K562 (cell line): ENCODE measurements around the gene ST14. TPM values are rescaled to one million over a fixed set of nuclear protein-coding genes. Genes with fewer than 3 reads are reported as not detected.

ENCODE experiments used
- ATAC-seq: fragments of 200-7000 bp; cut with Tn5 transposase; 3 replicates; pipeline ENCODE4 v1.9.1; 2020; ENCODE audit warnings: moderate library complexity
- BruUV-seq: library from RNA; stranded (reverse); fragments of 400-500 nt; replicated peaks from 2 replicates; lab custom pipeline; 2021; lab: Mats Ljungman, UMichigan
- CTCF ChIA-PET: fragments of 300-600 bp; formaldehyde crosslinking; extraction: SDS; loops from one replicate; lab custom pipeline; 2021; ENCODE audit warnings: low intra/inter-chr PET ratio; lab: Yijun Ruan, JAX
- POLR2A ChIA-PET: fragments of 300-600, 350-650 bp; sonication (Branson Sonifier 250); formaldehyde crosslinking; extraction: SDS; loops from one replicate; lab custom pipeline; 2021; ENCODE audit warnings: antibody characterized with exemption, inconsistent platforms; lab: Yijun Ruan, JAX
- DNase-seq, 4 experiments: peaks; one replicate each; pipeline versions ENCODE4 v3.0.0 to v3.0.0-alpha.2; 2011 to 2018; ENCODE audit warnings: low spot score in 3 of 4, mixed read lengths in 3 of 4; ENCODE audit errors: extremely low read depth in 1 of 4
- FAIRE-seq: peaks from 2 replicates; lab custom pipeline; 2011; peaks lifted over from hg19 to GRCh38; lab: Jason Lieb, UNC
- H2AFZ ChIP-seq: 2 replicates; pipeline ENCODE4 v1.6.0; 2011; ENCODE audit warnings: low read depth, low read length, control low read depth, inconsistent platforms
- H3K27ac ChIP-seq: fragments of 200-600 bp; 3 replicates; pipeline ENCODE4 v1.8.0; 2011; ENCODE audit warnings: low read depth, mild to moderate bottlenecking, control low read depth, inconsistent platforms, low read length, moderate library complexity, mixed read lengths; ENCODE audit errors: extremely low read depth
- H3K27me3 ChIP-seq, 2 experiments: fragments of 300-600 bp in 1 of 2; 2 replicates in 1 of 2; 3 replicates in 1 of 2; pipeline versions ENCODE4 v1.6.0 to v1.8.0; 2011; ENCODE audit warnings: inconsistent platforms in 2 of 2, low read length in 2 of 2, mild to moderate bottlenecking in 1 of 2, mixed read lengths in 1 of 2, moderate library complexity in 1 of 2; ENCODE audit not compliant: control insufficient read depth in 2 of 2, insufficient read depth in 2 of 2
- H3K36me3 ChIP-seq: fragments of 300-600 bp; 3 replicates; pipeline ENCODE4 v1.8.0; 2011; ENCODE audit warnings: mild to moderate bottlenecking, low read length, inconsistent platforms; ENCODE audit not compliant: control insufficient read depth, insufficient read depth
- H3K4me1 ChIP-seq, 2 experiments: fragments of 200-600 bp in 1 of 2; replicated peaks in 1 of 2; 2 replicates in 1 of 2; 3 replicates in 1 of 2; pipeline versions ENCODE4 v1.5.1 to v1.8.0; 2011; ENCODE audit warnings: inconsistent platforms in 2 of 2, low read length in 2 of 2, mild to moderate bottlenecking in 1 of 2, mixed read lengths in 1 of 2, moderate library complexity in 1 of 2; ENCODE audit not compliant: control insufficient read depth in 2 of 2, insufficient read depth in 2 of 2
- H3K4me2 ChIP-seq: 2 replicates; pipeline ENCODE4 v1.6.1; 2011; ENCODE audit warnings: low read length, control low read depth, inconsistent platforms, mixed read lengths; ENCODE audit not compliant: insufficient read depth
- H3K4me3 ChIP-seq: fragments of 200-600 bp; sonication (generic), shearing (Covaris generic); 2 replicates; pipeline ENCODE4 v1.5.1; 2016; ENCODE audit warnings: control low read depth, inconsistent platforms
- H3K79me2 ChIP-seq: fragments of 200-600 bp; 3 replicates; pipeline ENCODE4 v1.8.0; 2011; ENCODE audit warnings: low read length, inconsistent platforms; ENCODE audit not compliant: control insufficient read depth, insufficient read depth
- H3K9ac ChIP-seq, 2 experiments: 2 replicates each; pipeline versions ENCODE4 v1.6.0 to v1.6.1; 2011; ENCODE audit warnings: low read depth in 2 of 2, low read length in 2 of 2, control low read depth in 1 of 2, inconsistent platforms in 1 of 2, mild to moderate bottlenecking in 1 of 2, mixed read lengths in 1 of 2; ENCODE audit not compliant: insufficient read depth in 1 of 2
- H3K9me1 ChIP-seq: one replicate; pipeline ENCODE4 v1.6.0; 2011; ENCODE audit warnings: inconsistent platforms, mild to moderate bottlenecking, low read length, moderate library complexity; ENCODE audit not compliant: control insufficient read depth, insufficient read depth
- H3K9me3 ChIP-seq: replicated peaks from 2 replicates; pipeline ENCODE4 v1.5.1; 2011; ENCODE audit warnings: low read depth, low read length, inconsistent platforms; ENCODE audit not compliant: control insufficient read depth, insufficient read depth
- H4K20me1 ChIP-seq: replicated peaks from 2 replicates; pipeline ENCODE4 v1.6.1; 2011; ENCODE audit warnings: low read length, inconsistent platforms, mixed read lengths; ENCODE audit not compliant: control insufficient read depth, insufficient read depth
- ARID3A ChIP-seq: IDR thresholded peaks from 2 replicates; pipeline ENCODE4 v1.6.1; 2012; ENCODE audit warnings: low read depth, low read length, improper control_type of control experiment, borderline replicate concordance
- CHAMP1 ChIP-seq: fragments of 450-650 bp; IDR thresholded peaks from 2 replicates; pipeline ENCODE4 v1.6.1; 2016; ENCODE audit warnings: mild to moderate bottlenecking
- GABPB2 ChIP-seq: fragments of 250-450 bp; sonication (Bioruptor Pico); conservative IDR thresholded peaks from 2 replicates; pipeline ENCODE4 v1.5.1; 2021; ENCODE audit warnings: mild to moderate bottlenecking
- IFI16 ChIP-seq: fragments of 250-450 bp; sonication (Bioruptor Pico); IDR thresholded peaks from 2 replicates; pipeline ENCODE4 v2.1.2; 2022; ENCODE audit warnings: mild to moderate bottlenecking, inconsistent platforms
- NUFIP1 ChIP-seq: fragments of 450-650 bp; IDR thresholded peaks from 2 replicates; pipeline ENCODE4 v1.6.1; 2018; ENCODE audit not compliant: partially characterized antibody
- PHTF2 ChIP-seq: fragments of 250-450 bp; sonication (Bioruptor Pico); IDR thresholded peaks from 2 replicates; pipeline ENCODE4 v1.5.0; 2021; ENCODE audit warnings: mild to moderate bottlenecking
- RNF2 ChIP-seq: sonication (generic); IDR thresholded peaks from 2 replicates; pipeline ENCODE4 v1.6.1; 2016
- USF1 ChIP-seq: sonication (generic); formaldehyde crosslinking; IDR thresholded peaks from 2 replicates; pipeline ENCODE4 v1.9.0; 2022; ENCODE audit warnings: mild to moderate bottlenecking, missing genetic modification reagents
- ZMIZ1 ChIP-seq, 2 experiments: fragments of 150-350 bp in 1 of 2; IDR thresholded peaks; 2 replicates each; pipeline ENCODE4 v1.6.1; 2012 to 2016; ENCODE audit warnings: low read depth in 2 of 2, low read length in 2 of 2, mild to moderate bottlenecking in 1 of 2, moderate library complexity in 1 of 2
- ZNF140 ChIP-seq: fragments of 250-450 bp; sonication (Bioruptor Pico); IDR thresholded peaks from 2 replicates; pipeline ENCODE4 v1.8.0; 2021; ENCODE audit warnings: moderate library complexity, mild to moderate bottlenecking, inconsistent platforms
- ZNF707 ChIP-seq: fragments of 250-450 bp; sonication (Bioruptor Pico); conservative IDR thresholded peaks from 2 replicates; pipeline ENCODE4 v1.8.0; 2022; ENCODE audit warnings: inconsistent platforms, mild to moderate bottlenecking, moderate library complexity
- WGBS: fragments of 100-300 bp; shearing (Covaris generic); methylation state at CpG from one replicate; pipeline ENCODE4 v1.1.6; 2016; ENCODE audit warnings: low coverage, mixed read lengths; ENCODE audit not compliant: insufficient coverage; ENCODE audit errors: missing lambda C conversion rate; 5-methylcytosine and 5-hydroxymethylcytosine counted together
- in situ Hi-C: fragments of 300-500 bp; cut with MboI; formaldehyde crosslinking; loops from 4 replicates; pipeline ENCODE4 v1.15.0; 2018; ENCODE audit warnings: inconsistent platforms, mixed read lengths
- intact Hi-C: fragments of 100-400 bp; cut with micrococcal nuclease; formaldehyde crosslinking; loops from 2 replicates; pipeline ENCODE4 v1.14.2; 2022
- polyA plus RNA-seq, 8 experiments: library from polyadenylated mRNA; depleted of rRNA in 4 of 8; stranded (reverse) in 5 of 8; unstranded in 3 of 8; fragments of >200 nt; fragmentation: Nextera tagmentation in 2 of 8; fragmentation: Illumina TruSeq in 1 of 8; extraction: Ambion mirVana in 2 of 8; extraction: Trizol in 1 of 8; gene quantifications; 2 replicates each; pipeline versions ENCODE4 v1.2.1 to v1.2.3, GENCODE V29; 2011 to 2014; ENCODE audit warnings: inconsistent platforms in 1 of 8, missing spikeins in 1 of 8
- total RNA-seq, 7 experiments: library from RNA; depleted of rRNA in 6 of 7; stranded (reverse); fragments of >200 nt in 6 of 7; fragmentation: Illumina TruSeq in 2 of 7; extraction: Trizol in 2 of 7; gene quantifications; 2 replicates each; pipeline versions ENCODE4 v1.2.1 to v1.2.3, GENCODE V29; 2011 to 2021; ENCODE audit warnings: low replicate concordance in 1 of 7

Gene ST14
- total and polyA plus RNA-seq, 9 of the 15 experiments (the other 6 are each of a cell fraction or from before 2014, with no cell fraction given): 0.08 to 0.20 TPM; not detected in 7

- no peak overlapping the region for H3K4me3 ChIP-seq
- no peaks in the 10 kb centered on the region for H3K9me1 ChIP-seq
- DNase-seq (no peak), ATAC-seq (no peak), FAIRE-seq (no peak)
- in situ Hi-C loops (no loop called here), intact Hi-C loops (no loop called here)
- H3K4me1 ChIP-seq: peaks cover 0 to 7% of the 10 kb centered on the region in 2 experiments; a peak in 1 of 5 replicates
- H4K20me1 ChIP-seq: no peaks in the 10 kb centered on the region
- no peaks in the 10 kb centered on the region for H3K79me2 ChIP-seq
- WGBS: 69% methylated on average over 4 of the region's 4 CpGs
- no peak overlapping the region for H3K9ac ChIP-seq
- no peak for TF ChIP-seq ZNF707
- no peak for TF ChIP-seq ARID3A
- TF ChIP-seq CHAMP1: no peak
- no peak for TF ChIP-seq ZNF140 (CRISPR knock-in tag)
- TF ChIP-seq ZMIZ1 (IDR thresholded peaks at IDR 0.05; ENCODE audit: low read depth in 2 of 2, low read length in 2 of 2): no peak
- no peak for TF ChIP-seq GABPB2
- TF ChIP-seq RNF2: no peak
- TF ChIP-seq NUFIP1: no peak
- no peak for TF ChIP-seq PHTF2
- no peak for TF ChIP-seq USF1 (CRISPR knock-in tag)
- TF ChIP-seq IFI16 (CRISPR knock-in tag): no peak
- ChIA-PET POLR2A (interaction anchor here (0.7 to 1.5 kb wide), 2 partner anchors 101 to 195 kb away, joined by 3 read pairs; no protein-coding TSS in a partner anchor), CTCF (no interaction called here)
- H3K9me3 ChIP-seq: no peaks in the 10 kb centered on the region
- H3K27ac ChIP-seq: no peak overlapping the region
- no peak overlapping the region for H3K4me2 ChIP-seq
- no peaks in the 10 kb centered on the region for H3K27me3 ChIP-seq
- BruUV-seq: no TSS peak
- no peak overlapping the region for H2AFZ ChIP-seq
- peaks cover 94% of the 10 kb centered on the region for H3K36me3 ChIP-seq
Observed at GRCh38 chr11:130125638-130126037, 33.9 kb upstream of the ST14 start.
